HG03045 (cell line): Measurements from ENCODE around the gene NAV1.
"Not testable (repeated sequence)": the region's sequence is repeated elsewhere in the genome, so short reads cannot be mapped to it uniquely, and the experiment has no call there.

Experiments
- ATAC-seq: cut with Tn5 transposase; IDR thresholded peaks from one replicate; pipeline ENCODE4 v1.9.1; 2021; ENCODE audit warnings: mild to moderate bottlenecking, moderate library complexity; ENCODE audit not compliant: unreplicated experiment

The NAV1 gene, protein sequence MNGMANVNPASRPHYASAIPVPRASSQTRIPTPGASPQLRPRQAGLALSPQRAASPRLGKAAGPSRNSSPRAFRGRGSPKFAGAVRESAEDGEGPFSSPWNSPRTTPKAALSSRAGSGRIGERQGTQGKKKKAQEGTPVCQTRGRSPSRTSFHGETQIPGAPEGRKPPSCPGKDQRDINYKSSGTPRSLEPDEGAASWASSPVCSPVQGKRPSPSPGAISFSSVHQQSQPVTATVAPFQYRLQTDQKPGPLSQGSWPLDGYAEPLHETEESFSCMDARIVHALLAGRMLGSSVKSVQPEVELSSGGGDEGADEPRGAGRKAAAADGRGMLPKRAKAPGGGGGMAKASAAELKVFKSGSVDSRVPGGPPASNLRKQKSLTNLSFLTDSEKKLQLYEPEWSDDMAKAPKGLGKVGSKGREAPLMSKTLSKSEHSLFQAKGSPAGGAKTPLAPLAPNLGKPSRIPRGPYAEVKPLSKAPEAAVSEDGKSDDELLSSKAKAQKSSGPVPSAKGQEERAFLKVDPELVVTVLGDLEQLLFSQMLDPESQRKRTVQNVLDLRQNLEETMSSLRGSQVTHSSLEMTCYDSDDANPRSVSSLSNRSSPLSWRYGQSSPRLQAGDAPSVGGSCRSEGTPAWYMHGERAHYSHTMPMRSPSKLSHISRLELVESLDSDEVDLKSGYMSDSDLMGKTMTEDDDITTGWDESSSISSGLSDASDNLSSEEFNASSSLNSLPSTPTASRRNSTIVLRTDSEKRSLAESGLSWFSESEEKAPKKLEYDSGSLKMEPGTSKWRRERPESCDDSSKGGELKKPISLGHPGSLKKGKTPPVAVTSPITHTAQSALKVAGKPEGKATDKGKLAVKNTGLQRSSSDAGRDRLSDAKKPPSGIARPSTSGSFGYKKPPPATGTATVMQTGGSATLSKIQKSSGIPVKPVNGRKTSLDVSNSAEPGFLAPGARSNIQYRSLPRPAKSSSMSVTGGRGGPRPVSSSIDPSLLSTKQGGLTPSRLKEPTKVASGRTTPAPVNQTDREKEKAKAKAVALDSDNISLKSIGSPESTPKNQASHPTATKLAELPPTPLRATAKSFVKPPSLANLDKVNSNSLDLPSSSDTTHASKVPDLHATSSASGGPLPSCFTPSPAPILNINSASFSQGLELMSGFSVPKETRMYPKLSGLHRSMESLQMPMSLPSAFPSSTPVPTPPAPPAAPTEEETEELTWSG (N-terminal part only)

DNA sequence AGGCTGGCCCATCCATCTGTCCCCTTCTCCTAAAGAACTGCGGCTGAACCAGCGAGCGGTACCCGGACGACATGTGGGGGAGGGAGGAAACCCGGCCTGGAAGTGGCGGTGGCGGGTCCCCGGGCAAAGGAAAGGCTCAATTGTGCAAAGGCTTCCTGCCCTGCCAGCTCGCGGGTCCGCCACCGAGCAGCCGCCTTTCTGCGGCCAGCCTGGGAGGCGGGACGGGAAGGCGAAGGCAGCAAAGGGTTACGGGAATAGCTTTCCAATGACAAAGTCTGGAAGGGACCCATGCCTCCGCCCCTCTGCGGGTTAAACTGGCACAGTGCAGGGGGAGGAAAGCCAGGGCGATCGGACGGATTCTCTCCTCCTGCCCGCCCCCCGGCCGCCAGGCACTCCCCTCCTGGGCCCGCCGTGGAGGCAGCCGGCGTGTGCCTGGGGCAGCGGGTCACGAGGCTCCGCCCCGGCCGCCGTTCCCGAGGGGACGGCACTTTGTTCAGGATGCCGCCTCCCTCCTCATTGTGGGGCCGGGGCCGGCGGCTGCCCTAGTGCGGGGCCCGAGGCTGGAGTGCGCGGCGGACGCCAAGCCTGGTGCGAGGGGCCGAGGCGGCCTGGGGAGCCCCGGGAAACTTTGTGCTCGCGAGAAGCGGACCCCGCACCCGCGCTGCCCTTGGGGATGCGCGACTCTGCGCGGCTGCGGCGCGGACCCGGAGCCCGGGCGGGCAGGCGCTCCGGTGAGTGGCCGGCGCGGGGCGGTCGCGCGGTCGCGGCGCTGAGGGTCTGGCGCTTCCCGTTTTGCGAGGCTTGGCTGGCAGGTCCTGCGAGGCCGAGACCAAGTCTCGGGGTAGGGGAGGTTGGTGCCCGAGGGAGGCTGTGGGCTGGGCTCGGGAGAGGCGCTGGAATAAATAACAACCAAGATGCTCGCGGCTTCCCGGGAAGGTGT lies at the start of gene NAV1:
Gene NAV1 (plus strand): TSS at position 516 of the 940 bp plus-strand sequence. CDS start 83,758 bp downstream, outside the sequence.
- ATAC-seq: no peak

DNA sequence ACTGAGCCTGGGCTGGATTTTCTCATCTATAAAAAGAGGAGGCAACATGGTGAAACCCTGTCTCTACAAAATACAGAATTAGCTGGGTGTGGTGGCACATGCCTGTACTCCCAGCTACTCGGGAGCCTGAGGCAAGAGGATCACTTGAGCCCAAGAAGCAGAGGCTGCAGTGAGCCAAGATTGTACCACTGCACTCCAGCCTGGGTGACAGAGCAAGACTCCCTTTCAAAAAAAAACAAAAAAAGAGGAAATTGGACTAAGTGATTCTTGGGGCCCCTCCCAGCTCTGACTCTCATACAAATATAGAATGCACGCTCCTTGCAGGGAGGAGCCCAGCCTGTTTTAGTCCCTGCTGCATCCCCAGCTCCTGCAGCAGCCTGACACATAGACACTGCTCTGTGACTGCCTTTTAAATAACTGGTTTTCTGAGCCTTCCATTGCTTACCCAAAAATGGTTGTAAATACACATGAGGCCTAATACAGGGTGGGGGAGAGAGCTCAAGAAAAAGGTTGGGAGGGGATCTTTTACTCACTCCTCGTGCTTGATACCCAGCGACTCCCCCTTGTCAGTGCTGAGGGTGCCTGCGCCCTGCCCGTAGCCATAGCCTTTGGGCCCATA lies 49.2 kb upstream of the NAV1 start:
- no peak for ATAC-seq

GRCh38 chr1:201490708-201491131 lies 48.2 kb upstream of the NAV1 start:
- no peak for ATAC-seq

- no peak for ATAC-seq
These were observed 46.9 kb upstream of the NAV1 start for GRCh38 chr1:201491896-201492511.

GRCh38 chr1:201493026-201493656 lies 45.8 kb upstream of the NAV1 start:
- not testable (repeated sequence) for ATAC-seq

DNA sequence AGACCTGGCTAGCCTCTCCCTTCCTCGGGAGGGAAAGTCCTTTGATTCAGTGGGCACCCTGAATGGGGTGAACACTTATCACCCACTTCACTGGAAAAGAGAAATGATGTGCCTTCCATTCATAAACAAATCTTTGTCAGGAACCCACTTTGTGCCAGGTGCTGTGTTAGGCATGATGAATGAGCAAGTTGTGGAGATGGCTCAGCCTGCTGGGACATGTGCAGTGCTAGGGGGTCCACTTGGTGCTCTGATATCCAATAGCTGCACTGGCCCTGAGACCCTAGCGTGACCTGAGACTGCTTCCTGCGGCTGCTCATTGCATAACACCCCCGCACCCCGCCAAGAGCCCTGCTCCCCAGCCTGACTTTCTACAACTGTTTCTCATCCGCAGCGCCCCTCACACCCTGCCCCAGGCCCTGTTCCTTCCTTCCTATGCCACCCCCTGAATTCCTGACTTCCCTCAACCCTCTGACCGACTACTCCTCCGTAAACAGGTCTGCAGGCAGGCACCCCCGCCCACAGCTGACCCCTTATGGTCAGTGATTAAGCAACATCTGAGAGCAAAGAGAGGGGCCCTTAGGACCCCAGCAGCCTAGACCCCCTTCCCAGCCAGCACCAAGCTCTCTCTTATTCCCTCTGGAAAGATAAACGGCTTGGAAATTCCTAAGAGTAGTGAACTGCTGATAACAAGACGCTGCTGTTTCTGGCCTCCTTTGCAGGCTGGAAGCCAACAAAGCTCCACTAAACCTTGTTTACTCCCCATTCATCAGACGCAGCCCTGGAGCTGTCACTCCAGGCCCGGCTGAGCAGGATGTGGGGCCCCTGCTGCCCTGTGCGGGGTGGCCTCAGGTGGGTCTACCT lies 44.9 kb upstream of the NAV1 start:
- ATAC-seq: no peak

- ATAC-seq: no peak
These were observed 43.2 kb upstream of the NAV1 start for GRCh38 chr1:201495551-201496295.

GRCh38 chr1:201496296-201496690 lies 42.6 kb upstream of the NAV1 start:
- no peak for ATAC-seq

GRCh38 chr1:201497935-201498509 lies 40.9 kb upstream of the NAV1 start:
- no peak for ATAC-seq

DNA sequence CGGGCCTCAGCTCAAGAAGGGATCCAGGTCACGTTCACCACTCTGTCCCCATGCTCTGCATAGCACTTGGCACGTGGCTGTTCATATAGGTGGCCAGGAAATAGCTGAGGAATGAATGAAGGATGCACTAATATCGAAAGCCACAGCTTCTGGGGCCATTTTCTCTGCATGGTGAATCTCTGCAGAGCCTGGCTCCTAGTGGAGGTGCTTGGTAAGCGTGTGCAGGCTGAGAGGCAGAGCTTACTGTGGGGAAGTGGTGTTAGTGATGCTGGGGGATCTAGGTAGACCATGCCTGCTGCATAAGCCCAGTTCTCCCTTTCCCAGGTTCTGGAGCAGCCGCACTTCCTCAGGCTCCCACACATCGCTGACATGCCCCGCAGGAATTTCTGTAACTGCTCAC lies 40.3 kb upstream of the NAV1 start:
- ATAC-seq: no peak

DNA sequence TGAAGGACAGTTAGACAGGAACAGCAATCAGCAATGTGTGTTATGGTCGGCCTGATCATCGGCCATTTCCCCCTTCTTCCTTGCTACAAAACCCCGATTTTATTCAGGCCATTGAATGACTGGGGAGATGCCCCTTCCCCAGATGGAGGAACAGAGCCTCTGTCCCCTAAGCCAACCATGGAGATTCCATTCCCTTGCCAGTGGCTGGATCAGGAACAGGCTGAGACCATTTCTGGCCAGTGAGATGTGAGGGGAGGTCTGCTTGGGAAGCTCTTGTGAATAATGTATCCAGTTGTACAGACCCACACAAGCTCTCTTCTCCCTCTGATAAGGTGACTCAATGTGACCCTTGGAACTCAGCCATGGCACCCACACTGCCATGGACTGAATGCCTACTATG lies 39.7 kb upstream of the NAV1 start:
- no peak for ATAC-seq

DNA sequence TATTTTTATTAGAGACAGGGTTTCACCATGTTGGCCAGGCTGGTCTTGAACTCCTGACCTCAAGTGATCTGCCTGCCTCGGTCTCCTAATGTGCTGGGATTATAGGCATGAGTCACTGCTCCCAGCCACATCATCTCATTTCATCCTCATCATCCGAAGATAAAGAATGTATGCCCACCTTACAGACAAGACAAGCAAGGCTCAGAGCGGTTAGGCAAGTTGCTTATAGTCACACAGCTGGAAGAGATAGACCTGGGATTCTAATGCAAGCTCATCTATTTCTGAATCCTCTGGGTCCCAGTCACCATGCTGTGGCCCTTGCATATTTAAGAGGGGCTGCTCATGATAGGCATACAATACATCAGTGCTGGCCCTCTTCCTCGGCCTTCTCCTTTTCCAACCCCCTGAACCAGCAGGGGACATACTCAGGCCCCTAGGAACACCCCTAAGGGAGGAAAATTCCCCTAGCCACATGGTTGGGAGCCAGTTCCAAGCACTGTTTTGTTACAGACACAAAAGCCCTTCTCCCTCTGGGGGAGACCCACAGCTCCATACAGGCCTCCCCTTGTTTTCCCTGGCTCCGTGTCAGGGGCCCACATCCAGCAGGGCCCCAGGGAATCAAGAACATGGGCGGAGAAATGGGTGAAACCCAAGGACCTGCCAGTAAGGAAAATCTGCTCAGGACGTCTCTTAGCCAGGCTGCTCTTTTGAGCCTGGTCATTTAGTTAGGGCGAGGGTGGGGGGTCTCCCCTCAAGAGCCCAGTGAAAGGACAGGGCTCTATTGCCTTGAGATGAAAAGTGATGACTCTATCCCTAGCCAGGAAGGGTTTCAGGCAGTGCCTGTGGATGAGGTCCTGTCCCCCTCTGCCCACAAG lies 38.9 kb upstream of the NAV1 start:
- ATAC-seq: no peak

- ATAC-seq: no peak
These were observed 38.2 kb upstream of the NAV1 start for GRCh38 chr1:201500670-201501120.

- ATAC-seq: no peak
These were observed 37.8 kb upstream of the NAV1 start for GRCh38 chr1:201501144-201501543.

GRCh38 chr1:201501812-201502510 lies 37.0 kb upstream of the NAV1 start:
- ATAC-seq: no peak
